ACC112 (cell line): ENCODE data around the gene MSL3.

Experiments used
- H2AFZ ChIP-seq: fragments of 200-600 bp; sonication (generic); one replicate; pipeline ENCODE4 v1.6.0; 2017; ENCODE audit warnings: antibody characterized with exemption, low read length; ENCODE audit not compliant: unreplicated experiment
- H3K27ac ChIP-seq: fragments of 200-600 bp; sonication (generic); 2 replicates; pipeline ENCODE4 v1.5.1; 2014; ENCODE audit warnings: low read depth, mild to moderate bottlenecking, antibody characterized with exemption, low read length, moderate library complexity
- H3K27me3 ChIP-seq: fragments of 200-600 bp; sonication (generic); 2 replicates; pipeline ENCODE4 v1.6.1; 2014; ENCODE audit warnings: mild to moderate bottlenecking, antibody characterized with exemption, low read length, moderate library complexity, mixed read lengths; ENCODE audit not compliant: insufficient read depth
- H3K36me3 ChIP-seq: fragments of 200-600 bp; sonication (generic); 2 replicates; pipeline ENCODE4 v1.6.1; 2016; ENCODE audit warnings: mild to moderate bottlenecking, antibody characterized with exemption, low read length, moderate library complexity, mixed read lengths; ENCODE audit not compliant: insufficient read depth
- H3K4me1 ChIP-seq: fragments of 200-600 bp; sonication (generic); one replicate; pipeline ENCODE4 v1.6.1; 2016; ENCODE audit warnings: low read length, mixed read lengths; ENCODE audit not compliant: insufficient read depth, unreplicated experiment, control insufficient read depth
- H3K4me3 ChIP-seq: fragments of 200-600 bp; sonication (generic); 2 replicates; pipeline ENCODE4 v1.5.1; 2014; ENCODE audit warnings: mild to moderate bottlenecking, low read depth, low read length
- H3K79me2 ChIP-seq: fragments of 200-600 bp; sonication (generic); one replicate; pipeline ENCODE4 v1.6.0; 2016; ENCODE audit warnings: low read length; ENCODE audit not compliant: control insufficient read depth, unreplicated experiment, insufficient read depth

MSL3 gene, protein sequence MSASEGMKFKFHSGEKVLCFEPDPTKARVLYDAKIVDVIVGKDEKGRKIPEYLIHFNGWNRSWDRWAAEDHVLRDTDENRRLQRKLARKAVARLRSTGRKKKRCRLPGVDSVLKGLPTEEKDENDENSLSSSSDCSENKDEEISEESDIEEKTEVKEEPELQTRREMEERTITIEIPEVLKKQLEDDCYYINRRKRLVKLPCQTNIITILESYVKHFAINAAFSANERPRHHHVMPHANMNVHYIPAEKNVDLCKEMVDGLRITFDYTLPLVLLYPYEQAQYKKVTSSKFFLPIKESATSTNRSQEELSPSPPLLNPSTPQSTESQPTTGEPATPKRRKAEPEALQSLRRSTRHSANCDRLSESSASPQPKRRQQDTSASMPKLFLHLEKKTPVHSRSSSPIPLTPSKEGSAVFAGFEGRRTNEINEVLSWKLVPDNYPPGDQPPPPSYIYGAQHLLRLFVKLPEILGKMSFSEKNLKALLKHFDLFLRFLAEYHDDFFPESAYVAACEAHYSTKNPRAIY

DNA sequence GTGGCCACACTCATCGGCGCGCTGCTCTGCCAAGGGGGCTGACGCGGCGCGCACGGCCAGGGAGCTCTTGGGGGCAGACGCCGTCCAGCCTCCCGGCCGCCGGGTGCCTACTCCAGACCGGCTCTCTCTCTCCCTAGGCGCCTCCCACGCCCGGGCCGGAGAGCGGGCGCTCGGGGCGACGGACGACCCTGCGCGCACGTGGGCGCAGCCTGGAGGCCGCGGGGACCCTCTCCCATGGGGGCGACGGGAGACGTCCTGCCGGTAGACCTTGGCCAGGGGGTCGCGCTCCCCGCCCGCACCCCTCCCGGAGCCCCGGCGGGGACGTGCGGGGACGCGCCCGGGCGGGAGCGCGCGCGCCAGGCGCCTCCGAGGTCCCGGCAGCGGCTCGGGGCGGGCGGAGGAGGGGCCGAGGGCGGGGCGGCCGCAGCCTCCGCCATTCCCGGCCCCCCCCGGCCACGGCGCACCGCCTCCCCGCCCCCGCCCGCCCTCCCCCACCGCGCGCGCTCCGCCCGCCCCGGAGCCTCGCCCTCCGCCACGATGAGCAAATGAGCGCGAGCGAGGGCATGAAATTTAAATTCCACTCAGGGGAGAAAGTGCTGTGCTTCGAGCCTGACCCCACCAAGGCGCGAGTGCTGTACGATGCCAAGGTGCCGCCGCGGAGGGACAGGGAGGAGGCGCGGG is at the start of gene MSL3:
Gene MSL3 (plus strand): TSS at position 519 of the 681 bp plus-strand sequence. CDS start 27 bp downstream, at position 546.
- peaks cover 21% of the 10 kb centered on the region for H3K4me1 ChIP-seq
- peak within 1 kb of the TSS; percentile 96 for H2AFZ ChIP-seq
- peaks cover 4% of the 10 kb centered on the region; the same call in 1 of the 2 replicates for H3K27me3 ChIP-seq
- H3K27ac ChIP-seq, result peak within 1 kb of the TSS; percentile 86
- peaks cover 14% of the 10 kb centered on the region for H3K79me2 ChIP-seq
- H3K4me3 ChIP-seq, result peak within 1 kb of the TSS; percentile 99
- H3K36me3 ChIP-seq, result peaks cover 19% of the 10 kb centered on the region

DNA sequence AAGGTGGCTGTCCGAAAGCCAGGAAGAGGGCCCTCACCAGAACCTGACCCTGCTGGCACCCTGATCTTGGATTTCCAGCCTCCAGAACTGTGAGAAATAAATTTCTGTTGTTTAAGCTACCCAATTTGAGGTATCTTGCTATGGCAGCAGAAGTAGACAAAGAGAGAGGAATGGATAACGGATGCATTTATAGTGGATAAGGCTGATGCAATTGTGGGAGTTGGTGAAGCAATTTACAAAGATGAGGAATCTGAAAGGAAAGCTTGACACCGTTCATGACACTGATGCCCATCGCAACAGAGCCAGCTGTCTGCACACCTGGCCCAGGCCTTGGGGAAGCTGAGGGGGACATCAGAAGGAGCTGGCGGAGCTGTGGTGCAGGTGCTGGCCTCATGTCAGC is 35.7 kb upstream of the MSL3 start:
- no peaks in the 10 kb centered on the region for H3K27me3 ChIP-seq
- no peak overlapping the region for H2AFZ ChIP-seq
- no peak overlapping the region for H3K4me3 ChIP-seq
- H3K4me1 ChIP-seq, result no peaks in the 10 kb centered on the region
- H3K36me3 ChIP-seq, result no peaks in the 10 kb centered on the region
- H3K27ac ChIP-seq, result no peak overlapping the region
- H3K79me2 ChIP-seq, result no peaks in the 10 kb centered on the region

DNA sequence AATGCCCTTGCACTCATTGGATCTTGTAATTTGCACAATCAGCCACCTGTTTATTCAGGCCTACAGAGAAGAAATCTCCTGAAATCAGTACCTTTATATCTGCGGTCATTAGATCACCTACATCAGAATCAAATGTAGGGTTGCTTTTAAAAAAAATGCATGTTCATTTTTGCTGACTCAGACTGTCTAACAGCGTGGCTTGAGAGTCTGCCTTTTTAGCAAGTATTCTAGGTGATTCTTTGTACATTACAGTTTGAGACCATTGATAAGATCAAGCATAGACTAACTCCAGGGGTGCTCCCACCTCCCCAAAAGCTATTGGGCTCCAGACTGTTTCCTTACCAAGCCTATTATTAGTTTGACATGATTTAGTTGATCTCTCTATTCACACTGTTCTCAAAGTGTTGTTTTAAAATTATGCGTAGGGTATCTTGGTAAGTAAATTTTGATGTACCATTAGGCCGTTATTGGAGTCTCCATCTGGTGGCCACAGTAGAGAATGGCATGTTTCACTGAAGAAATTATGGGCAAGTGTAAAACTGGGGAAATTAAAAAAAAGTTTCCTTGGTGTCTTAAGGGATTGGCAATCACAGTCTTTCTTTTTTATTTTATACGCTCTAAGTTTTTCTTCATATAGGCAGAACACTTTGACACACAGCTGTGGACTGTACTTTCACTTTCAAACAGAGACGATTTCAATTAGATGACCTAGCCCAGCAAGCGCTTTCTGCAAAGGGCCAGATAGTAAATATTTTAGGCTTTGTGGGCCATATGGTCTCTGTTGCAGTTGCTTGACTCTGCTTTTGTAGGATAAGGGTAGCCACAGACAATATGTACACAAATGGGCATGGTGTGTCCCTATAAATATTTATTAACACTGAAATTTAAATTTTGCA is 33.7 kb upstream of the MSL3 start:
- Histone ChIP-seq H3K27me3 (no peaks in the 10 kb centered on the region), H3K27ac (no peak overlapping the region), H3K4me3 (no peak overlapping the region), H3K4me1 (no peaks in the 10 kb centered on the region), H3K36me3 (no peaks in the 10 kb centered on the region), H3K79me2 (no peaks in the 10 kb centered on the region), H2AFZ (peak overlapping the region; percentile 20)

DNA sequence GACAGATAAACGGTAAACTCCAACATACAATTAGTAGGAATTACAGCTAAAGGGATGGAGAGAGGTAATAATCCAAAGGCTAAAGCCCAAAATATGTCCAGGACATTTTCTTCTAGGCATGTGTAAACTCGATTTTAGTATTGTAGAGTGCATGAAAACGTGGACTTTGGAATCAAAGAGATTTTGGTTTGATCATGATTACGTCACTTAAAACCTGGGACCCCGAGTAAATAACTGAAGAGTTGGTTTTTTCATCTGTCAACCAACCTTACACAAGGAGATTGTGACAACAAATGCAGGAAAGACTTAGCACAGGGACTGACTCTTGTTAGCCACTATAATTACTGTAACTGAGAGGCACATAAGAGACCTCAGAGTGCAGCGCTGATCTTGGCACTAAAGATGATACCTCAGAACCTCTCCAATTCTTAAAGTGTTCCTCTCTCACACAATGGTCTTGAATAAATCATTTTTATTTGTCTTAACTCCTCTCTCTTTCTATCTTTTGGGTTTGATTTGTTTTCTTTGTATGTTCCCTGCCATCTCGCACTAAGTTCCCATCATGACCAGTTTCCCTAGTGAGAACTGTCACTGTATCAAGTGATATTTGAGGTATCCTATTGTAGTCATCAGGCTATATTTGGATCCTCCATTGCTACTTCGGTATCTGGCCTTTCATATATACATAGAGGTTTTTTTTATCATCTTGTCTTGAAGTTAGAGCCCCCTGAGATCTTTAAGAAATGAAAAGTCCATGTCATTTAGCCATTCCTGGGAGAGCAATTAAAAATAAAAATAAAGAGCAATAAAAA is 32.2 kb upstream of the MSL3 start:
- no peaks in the 10 kb centered on the region for H3K27me3 ChIP-seq
- H2AFZ ChIP-seq, result no peak overlapping the region
- no peak overlapping the region for H3K27ac ChIP-seq
- H3K36me3 ChIP-seq, result no peaks in the 10 kb centered on the region
- H3K79me2 ChIP-seq, result no peaks in the 10 kb centered on the region
- no peak overlapping the region for H3K4me3 ChIP-seq
- H3K4me1 ChIP-seq, result no peaks in the 10 kb centered on the region

DNA sequence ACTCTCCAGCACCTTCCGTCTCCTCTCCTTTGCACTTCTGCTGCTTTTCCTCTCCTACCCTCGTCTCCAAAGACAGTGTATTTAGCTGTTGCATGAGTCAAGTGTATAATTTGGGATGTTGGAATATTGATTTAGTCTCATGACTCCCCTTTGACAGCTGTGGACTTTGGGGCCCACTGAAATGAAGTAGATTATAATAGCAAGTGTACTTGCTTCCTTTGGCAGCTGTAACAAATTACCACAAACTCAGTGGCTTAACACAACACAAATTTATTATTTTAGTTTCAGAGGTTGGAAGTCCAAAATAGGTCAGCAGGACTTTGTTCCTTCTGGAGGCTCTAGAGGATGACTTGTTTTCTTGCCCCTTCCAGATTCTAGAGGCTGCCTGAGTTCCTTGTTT is 29.5 kb upstream of the MSL3 start:
- no peak overlapping the region for H3K4me3 ChIP-seq
- peaks cover 5% of the 10 kb centered on the region for H3K27me3 ChIP-seq
- no peaks in the 10 kb centered on the region for H3K79me2 ChIP-seq
- no peaks in the 10 kb centered on the region for H3K36me3 ChIP-seq
- H3K27ac ChIP-seq, result no peak overlapping the region
- H2AFZ ChIP-seq, result no peak overlapping the region
- H3K4me1 ChIP-seq, result no peaks in the 10 kb centered on the region

DNA sequence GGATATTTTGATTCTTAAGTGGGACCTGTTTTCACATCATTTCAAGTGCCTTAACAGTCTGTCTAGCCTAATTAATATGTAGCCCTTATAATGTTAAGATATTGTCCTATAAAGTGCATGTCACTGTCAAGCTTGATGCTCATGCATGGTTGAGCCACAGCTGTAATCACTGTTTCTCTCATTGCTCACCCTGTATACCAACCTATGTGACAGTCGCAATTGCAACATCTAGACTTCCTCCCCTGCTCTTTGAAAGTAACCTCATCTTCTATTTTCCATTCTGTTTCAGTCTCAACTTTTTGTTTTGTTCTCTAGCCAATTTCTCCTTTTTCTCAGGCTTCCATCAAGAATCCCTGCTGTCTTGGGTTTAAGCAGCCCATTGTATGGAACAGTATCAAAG is 24.4 kb upstream of the MSL3 start:
- no peak overlapping the region for H3K4me3 ChIP-seq
- H2AFZ ChIP-seq, result no peak overlapping the region
- no peaks in the 10 kb centered on the region for H3K4me1 ChIP-seq
- H3K79me2 ChIP-seq, result no peaks in the 10 kb centered on the region
- peaks cover 25% of the 10 kb centered on the region for H3K27me3 ChIP-seq
- no peaks in the 10 kb centered on the region for H3K36me3 ChIP-seq
- no peak overlapping the region for H3K27ac ChIP-seq

DNA sequence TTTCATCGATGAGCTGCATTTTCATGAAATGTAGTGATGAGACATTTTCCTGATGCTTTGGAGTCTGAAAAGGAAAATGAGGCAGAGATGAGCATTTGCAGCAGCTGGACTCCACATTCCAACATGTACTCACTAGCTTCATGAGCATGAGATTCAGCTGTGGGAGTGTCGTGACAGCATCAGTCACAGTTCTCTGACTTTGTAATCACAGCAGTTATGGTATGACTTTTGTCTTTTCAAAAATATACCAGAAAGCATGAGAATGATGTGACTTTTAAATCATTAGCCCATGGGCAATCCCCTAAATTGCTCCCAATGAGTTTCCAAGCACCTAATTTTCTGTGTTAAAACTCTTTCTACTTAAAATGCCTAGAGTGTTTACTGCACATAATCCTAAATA is 18.3 kb upstream of the MSL3 start:
- Histone ChIP-seq H3K4me3 (no peak overlapping the region), H3K27me3 (peaks cover 9% of the 10 kb centered on the region), H2AFZ (no peak overlapping the region), H3K36me3 (no peaks in the 10 kb centered on the region), H3K79me2 (no peaks in the 10 kb centered on the region), H3K27ac (no peak overlapping the region), H3K4me1 (no peaks in the 10 kb centered on the region)

DNA sequence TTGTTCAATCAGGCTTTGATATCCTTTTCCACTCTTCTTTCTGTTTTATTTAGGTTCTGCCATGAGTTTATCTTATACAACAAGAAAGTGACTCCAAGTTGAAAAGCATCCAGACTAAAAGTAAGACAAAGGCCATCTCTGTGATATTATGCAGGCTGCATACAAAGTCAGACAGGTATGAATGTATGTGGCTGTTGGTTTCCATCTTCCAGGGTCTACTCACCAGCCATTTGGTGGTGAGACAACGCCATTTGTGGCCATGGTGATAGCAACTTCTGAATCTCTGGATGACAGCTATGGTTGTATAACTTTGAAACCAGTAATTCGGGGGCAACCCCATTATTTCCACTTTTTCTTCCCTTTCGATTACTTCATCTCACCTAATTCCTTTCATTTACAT is 17.2 kb upstream of the MSL3 start:
- no peaks in the 10 kb centered on the region for H3K4me1 ChIP-seq
- no peaks in the 10 kb centered on the region for H3K36me3 ChIP-seq
- H3K27ac ChIP-seq, result no peak overlapping the region
- peaks cover 8% of the 10 kb centered on the region; the same call in 1 of the 2 replicates for H3K27me3 ChIP-seq
- H3K79me2 ChIP-seq, result no peaks in the 10 kb centered on the region
- H2AFZ ChIP-seq, result no peak overlapping the region
- H3K4me3 ChIP-seq, result no peak overlapping the region

DNA sequence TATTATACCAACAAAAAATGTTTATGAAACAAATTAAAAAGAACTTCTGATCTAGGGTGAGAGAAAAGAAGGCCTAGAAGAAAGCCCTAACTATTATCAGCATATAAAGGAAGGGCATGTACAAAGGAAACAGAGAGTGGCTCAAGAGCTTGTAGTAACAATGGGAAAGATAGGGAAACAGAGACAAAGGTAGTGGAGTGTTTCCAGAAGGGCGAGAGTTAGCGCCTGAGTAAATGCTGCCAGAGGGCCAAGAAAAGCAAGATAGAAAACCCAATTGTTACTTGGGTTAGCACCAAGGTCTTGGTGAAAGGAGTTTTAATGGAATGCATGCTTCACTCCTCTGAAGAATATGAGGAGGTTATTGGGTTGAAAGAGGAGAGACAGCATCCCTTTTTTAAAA is 16.5 kb upstream of the MSL3 start:
- H3K27me3 ChIP-seq, result peaks cover 8% of the 10 kb centered on the region; the same call in 1 of the 2 replicates
- H3K4me3 ChIP-seq, result no peak overlapping the region
- no peak overlapping the region for H3K27ac ChIP-seq
- H3K4me1 ChIP-seq, result no peaks in the 10 kb centered on the region
- no peaks in the 10 kb centered on the region for H3K36me3 ChIP-seq
- H3K79me2 ChIP-seq, result no peaks in the 10 kb centered on the region
- H2AFZ ChIP-seq, result no peak overlapping the region

DNA sequence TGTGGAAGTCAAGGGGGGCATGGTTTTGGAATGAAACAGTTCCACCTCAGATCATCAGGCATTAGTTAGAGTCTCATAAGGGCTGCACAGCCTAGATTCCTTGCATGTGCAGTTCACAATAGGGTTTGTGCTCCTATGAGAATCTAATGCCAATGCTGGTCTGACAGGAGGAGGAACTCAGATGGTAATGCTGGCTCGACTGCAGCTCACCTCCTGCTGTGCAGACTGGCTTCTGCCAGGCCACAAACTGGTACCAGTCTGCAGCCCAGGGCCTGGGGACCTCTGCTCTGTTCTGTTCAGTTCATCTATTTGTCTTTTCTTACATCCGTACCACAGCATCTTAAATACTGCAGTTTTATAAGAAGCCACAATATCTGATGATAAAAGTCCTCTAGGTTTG is 12.2 kb upstream of the MSL3 start:
- H2AFZ ChIP-seq, result no peak overlapping the region
- H3K79me2 ChIP-seq, result no peaks in the 10 kb centered on the region
- no peaks in the 10 kb centered on the region for H3K4me1 ChIP-seq
- no peak overlapping the region for H3K27ac ChIP-seq
- H3K27me3 ChIP-seq, result no peaks in the 10 kb centered on the region
- H3K36me3 ChIP-seq, result no peaks in the 10 kb centered on the region
- no peak overlapping the region for H3K4me3 ChIP-seq
